VCaP (cell line): ENCODE data around the gene ZC3H18.

Source experiments
- H3K27ac ChIP-seq: fragments of 450-650 bp; 2 replicates; pipeline ENCODE4 v1.5.1; 2017
- TF ChIP-seq, protein P1 (sequence below): fragments of 450-650 bp; conservative IDR thresholded peaks from 2 replicates; pipeline ENCODE4 v1.5.1; 2017; ENCODE audit warnings: mild to moderate bottlenecking, moderate library complexity

The ZC3H18 gene

DNA sequence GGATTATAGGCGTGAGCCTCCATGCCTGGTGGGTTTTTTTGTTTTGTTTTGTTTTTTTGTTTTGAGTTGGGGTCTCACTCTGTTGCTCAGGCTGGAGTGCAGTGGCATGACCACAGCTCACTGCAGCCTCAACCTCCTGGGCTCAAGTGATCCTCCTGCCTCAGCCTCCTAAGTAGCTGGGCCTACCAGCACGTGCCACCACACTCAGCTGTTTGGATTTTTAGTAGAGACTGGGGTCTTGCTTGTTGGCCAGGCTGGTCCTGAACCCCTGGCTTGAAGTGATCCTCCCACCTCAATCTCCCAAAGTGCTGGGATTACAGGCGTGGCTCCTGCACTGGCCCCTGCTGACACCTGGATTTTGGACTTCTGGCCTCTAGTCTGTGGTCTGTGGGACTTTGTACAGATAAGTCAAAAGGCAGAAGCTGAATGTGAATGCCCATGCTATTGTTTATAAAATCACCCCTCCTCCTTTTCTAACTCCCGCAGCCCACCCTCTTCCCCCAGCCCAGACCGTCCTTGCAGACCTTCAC is 110.4 kb downstream of the ZC3H18 start:
- H3K27ac ChIP-seq: no peak overlapping the region
- TF ChIP-seq, protein P1, sequence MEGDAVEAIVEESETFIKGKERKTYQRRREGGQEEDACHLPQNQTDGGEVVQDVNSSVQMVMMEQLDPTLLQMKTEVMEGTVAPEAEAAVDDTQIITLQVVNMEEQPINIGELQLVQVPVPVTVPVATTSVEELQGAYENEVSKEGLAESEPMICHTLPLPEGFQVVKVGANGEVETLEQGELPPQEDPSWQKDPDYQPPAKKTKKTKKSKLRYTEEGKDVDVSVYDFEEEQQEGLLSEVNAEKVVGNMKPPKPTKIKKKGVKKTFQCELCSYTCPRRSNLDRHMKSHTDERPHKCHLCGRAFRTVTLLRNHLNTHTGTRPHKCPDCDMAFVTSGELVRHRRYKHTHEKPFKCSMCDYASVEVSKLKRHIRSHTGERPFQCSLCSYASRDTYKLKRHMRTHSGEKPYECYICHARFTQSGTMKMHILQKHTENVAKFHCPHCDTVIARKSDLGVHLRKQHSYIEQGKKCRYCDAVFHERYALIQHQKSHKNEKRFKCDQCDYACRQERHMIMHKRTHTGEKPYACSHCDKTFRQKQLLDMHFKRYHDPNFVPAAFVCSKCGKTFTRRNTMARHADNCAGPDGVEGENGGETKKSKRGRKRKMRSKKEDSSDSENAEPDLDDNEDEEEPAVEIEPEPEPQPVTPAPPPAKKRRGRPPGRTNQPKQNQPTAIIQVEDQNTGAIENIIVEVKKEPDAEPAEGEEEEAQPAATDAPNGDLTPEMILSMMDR: no peak

GRCh38 chr16:88681084-88681680 is 111.0 kb downstream of the ZC3H18 start:
- no peak overlapping the region for H3K27ac ChIP-seq
- TF ChIP-seq, protein P1: peak; percentile 59
